ENCODE results near the gene STX7. TPM values are rescaled to one million over a fixed set of nuclear protein-coding genes. Genes with fewer than 3 reads are reported as not detected.

STX7 gene
- polyA plus RNA-seq, 12 donors = 14.9 to 46.2 (median 42.1) TPM; not detected in 1

DNA sequence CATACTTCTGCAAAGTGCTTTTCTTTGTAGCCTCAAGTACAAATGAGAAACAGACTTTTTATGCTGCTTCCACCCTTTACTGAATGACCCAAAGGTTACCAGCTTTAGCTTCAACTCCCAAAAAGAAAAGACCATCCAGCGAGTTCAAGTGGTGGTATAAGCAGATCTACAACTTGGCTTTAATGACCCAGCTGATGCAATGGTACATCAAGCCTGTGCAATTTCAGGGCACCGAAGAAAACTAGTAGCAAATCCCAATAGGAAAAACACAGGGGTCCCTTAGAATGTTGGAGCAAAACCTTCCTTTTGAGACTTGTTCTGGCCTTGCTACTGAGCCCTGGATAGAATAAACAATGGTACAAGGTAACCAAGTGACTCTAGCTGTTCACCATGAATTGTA lies 33.8 kb downstream of the STX7 start:
- DNase-seq = no peak

GRCh38 chr6:132478674-132479073 lies 34.2 kb downstream of the STX7 start:
- no peak for DNase-seq

- no peak for DNase-seq
These were observed 34.6 kb downstream of the STX7 start for GRCh38 chr6:132478266-132478665.

DNA sequence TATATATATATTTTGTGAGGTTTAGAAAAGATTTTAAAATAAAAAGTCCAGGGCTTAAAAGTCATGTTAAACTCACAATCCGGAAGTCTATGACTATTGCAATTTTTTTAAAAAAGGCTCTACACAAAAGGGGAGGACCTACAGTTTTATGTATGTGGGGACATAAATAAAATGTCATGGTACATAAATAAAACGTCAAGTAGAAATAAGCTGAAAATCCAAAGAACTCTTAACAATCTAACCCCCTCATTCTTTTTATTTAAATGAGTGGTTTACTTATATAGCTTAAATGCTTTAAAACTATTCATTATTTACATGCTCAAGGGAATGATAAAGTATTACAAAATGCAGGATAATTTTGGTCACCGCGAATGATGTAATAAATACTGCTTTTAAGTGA lies 36.2 kb downstream of the STX7 start:
- DNase-seq = no peak

DNA sequence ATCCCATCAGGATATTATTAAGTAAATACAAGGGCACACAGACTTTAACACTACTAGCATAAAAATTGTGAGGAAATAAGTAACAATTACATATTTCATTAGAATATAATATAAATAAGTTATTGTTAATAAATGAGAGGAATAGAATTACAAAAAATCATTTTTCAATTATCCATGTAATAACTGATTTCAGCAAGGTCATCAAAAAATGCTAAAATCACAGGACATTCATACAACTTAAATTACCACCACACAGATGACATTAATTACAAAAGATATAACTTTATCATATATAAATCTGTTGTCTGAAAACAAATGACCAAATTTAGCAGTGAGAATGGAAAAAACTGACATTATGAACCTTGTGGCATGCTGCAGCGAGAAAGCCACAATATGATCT lies 37.0 kb downstream of the STX7 start:
- DNase-seq = no peak

DNA sequence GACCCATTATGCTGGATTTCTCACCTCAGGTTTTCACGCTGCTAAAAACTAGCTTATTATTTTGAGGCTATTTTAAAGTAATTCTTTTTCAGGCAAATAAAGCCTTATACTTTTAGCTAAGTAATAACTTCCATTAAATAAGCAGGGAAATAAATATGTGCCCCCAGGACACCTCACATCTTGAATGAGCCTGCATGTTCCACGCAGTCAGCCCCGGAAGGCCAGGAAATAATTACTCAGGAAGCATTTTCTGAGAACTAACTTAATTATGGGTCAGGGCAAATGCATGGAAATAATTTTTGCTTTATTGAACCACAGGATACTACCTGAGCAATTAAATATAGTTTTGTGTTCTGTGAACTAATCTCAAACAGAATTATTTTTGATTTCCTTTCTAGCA lies 41.1 kb downstream of the STX7 start:
- DNase-seq = no peak

DNA sequence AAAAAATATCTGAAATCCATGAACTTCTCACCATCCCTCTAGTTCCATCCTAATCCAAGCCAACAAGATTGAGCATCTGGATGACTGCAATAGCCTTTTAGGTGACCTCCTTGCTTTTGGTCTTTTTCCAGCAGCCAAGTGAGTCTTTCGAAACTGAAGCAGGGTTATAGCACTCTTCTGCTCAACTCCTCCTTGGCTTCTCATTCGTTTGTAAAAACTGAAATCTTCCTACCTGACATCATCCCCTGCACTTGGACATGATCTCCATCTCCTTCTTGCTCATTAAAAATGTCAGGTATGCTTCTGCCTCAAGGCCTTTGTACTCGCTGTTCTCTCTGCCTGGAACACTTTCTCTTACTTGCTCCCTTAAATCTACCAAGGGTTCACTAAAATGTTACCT lies 46.0 kb downstream of the STX7 start:
- no peak for DNase-seq

GRCh38 chr6:132465530-132466485 lies 47.1 kb downstream of the STX7 start:
- no peak for DNase-seq

DNA sequence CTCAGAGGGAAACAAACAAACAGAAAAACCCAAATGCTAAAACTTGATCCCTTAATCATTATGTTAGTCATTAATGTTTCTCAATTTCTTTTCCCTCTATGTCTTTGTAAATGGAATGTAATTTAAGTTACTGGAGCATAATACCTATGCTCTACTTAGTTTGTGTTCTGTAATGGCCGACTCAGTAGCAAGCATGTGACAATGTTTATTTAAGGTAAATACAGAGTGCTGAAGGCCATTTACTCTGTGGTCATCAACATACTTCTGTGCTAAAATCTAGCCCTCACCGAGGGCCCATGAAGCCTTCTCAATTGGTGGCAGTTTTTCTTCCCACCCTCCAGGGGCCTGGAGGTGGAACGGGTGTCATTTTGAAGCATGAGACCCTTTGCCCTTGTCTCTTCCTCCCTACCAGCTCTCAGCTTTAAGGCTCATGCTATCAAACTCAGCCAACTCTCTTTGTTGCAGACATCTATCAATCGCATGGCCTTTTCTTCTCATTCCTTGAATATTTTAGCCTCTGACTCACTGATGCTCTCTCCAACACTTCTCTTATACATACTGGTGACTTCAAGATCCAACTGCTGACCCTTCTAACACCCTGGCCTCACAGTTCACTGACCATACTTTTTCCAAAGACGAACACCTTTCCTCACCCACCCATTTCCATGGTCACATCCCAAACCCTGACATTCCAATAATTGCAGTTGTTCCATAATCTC lies 48.2 kb downstream of the STX7 start:
- no peak for DNase-seq

GRCh38 chr6:132461958-132462357 lies 51.0 kb downstream of the STX7 start:
- no peak for DNase-seq

GRCh38 chr6:132459605-132459952 lies 53.3 kb downstream of the STX7 start:
- no peak for DNase-seq

DNA sequence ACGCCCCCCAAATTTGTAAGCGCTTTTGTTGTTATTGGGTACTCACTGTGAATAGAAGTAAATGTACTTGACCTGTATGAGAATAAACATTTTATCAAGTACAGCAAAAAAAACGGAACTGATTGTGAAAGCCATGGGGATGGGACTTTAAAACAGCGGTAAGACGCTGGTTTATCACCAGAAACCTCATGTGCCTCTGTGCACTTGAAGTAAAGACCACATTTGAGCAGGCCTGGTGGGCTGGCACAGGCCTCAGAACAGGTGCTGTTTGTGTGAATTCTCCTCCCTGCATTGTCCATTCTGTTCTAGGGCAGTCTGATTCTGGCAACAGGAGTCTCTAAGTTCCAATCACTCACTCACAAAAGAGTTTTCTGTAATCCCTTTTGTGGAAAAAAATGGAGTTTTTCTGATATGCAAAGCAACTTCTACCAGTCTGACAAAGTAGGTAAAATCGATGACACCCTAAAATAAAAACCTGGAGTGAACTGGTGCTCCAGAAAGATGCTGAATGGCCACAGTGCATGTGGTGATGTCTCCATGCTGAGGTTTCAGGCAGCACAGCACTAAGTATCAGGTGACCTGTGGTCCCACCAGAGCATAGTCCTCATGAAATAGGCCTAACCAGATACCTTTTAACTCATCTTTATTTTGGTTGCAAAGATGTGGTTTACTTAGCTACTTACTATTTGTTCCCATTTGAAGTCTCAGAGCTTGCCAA lies 53.9 kb downstream of the STX7 start:
- no peak for DNase-seq

- peak; percentile 23 for DNase-seq
These were observed 56.2 kb downstream of the STX7 start for GRCh38 chr6:132456700-132457143.

GRCh38 chr6:132446855-132447241 lies 66.1 kb downstream of the STX7 start:
- no peak for DNase-seq

GRCh38 chr6:132446141-132446854 lies 66.6 kb downstream of the STX7 start:
- DNase-seq = no peak

GRCh38 chr6:132445201-132445951 lies 67.5 kb downstream of the STX7 start:
- DNase-seq = no peak

DNA sequence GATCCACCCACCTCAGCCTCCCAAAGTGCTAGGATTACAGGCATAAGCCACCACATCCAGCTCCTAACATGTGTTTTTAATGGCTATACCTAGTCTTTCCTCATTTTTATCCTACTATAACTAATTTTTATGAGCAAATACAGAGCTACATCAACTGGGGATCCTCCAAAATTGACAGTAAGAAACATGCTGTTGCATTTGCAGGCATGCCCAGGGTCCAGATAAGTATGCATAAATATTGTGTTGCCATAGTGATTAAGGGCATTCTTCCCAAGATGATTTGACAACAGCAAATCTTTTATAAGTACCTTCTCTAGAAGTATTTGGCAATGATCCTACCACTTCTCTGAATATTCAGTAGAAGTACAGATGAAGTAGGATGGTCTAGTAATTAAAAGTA lies 69.7 kb downstream of the STX7 start:
- DNase-seq = no peak

GRCh38 chr6:132430110-132430509 lies 82.8 kb downstream of the STX7 start:
- no peak for DNase-seq

DNA sequence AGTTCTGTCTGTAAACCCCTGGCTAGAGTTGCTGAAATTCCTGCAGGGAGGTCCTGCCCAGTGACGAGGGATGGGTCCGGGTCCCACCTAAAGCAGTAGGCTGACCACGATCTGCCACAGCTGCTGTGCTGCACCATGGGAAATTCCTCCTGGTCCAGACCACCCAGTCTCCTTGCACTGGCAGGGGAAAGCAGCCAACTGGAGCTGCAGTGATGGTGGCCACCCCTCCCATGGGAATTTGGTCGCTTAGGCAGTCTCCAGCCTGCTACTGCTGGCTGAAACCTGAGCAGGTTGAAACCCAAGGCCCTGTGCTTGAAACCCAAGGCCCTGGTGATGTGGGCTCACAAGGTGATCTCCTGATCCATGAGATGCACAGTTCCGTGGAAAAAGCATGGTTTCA lies 87.7 kb downstream of the STX7 start:
- no peak for DNase-seq

- no peak for DNase-seq
These were observed 89.1 kb downstream of the STX7 start for GRCh38 chr6:132423839-132424238.

Data from muscle of arm (tissue), 12 donors.